ENCODE data around the gene NHERF2. TPM values are rescaled to one million over a fixed set of nuclear protein-coding genes. Genes with fewer than 3 reads are reported as not detected.

NHERF2 gene
- total RNA-seq, 6 experiments from 2014 or later, result 140 to 177 (median 152) TPM

GRCh38 chr16:2077696-2078095 lies 51.0 kb downstream of the NHERF2 start:
- Mint-ChIP-seq H3K27me3 (ENCODE audit: insufficient read depth) (peaks cover 6% of the 10 kb centered on the region), H3K9me3 (no peaks in the 10 kb centered on the region), H3K4me1 (ENCODE audit: low read depth) (no peaks in the 10 kb centered on the region), H3K4me3 (no peak overlapping the region), H3K36me3 (ENCODE audit: low read depth) (peaks cover 4% of the 10 kb centered on the region; the same call in 1 of the 2 replicates), H3K27ac (no peak overlapping the region)
- no peak for DNase-seq
- no peak for TF ChIP-seq CTCF (IDR thresholded peaks at IDR 0.05)

GRCh38 chr16:2078096-2078495 lies 51.4 kb downstream of the NHERF2 start:
- TF ChIP-seq CTCF (IDR thresholded peaks at IDR 0.05), result no peak
- no peaks in the 10 kb centered on the region for H3K4me1 Mint-ChIP-seq (ENCODE audit: low read depth)
- no peaks in the 10 kb centered on the region for H3K9me3 Mint-ChIP-seq

GRCh38 chr16:2078691-2079090 lies 52.0 kb downstream of the NHERF2 start:
- H3K4me3 Mint-ChIP-seq, result no peak overlapping the region
- H3K9me3 Mint-ChIP-seq, result no peaks in the 10 kb centered on the region
- peaks cover 4% of the 10 kb centered on the region; the same call in 1 of the 2 replicates for H3K36me3 Mint-ChIP-seq (ENCODE audit: low read depth)
- no peaks in the 10 kb centered on the region for H3K4me1 Mint-ChIP-seq (ENCODE audit: low read depth)
- DNase-seq, result no peak
- H3K27ac Mint-ChIP-seq, result no peak overlapping the region
- peaks cover 9% of the 10 kb centered on the region for H3K27me3 Mint-ChIP-seq (ENCODE audit: insufficient read depth)
- no peak for TF ChIP-seq CTCF (IDR thresholded peaks at IDR 0.05)

More at GRCh38 chr16:2078096-2078495, 51.4 kb downstream of the NHERF2 start:
- Mint-ChIP-seq H3K36me3 (ENCODE audit: low read depth) (peaks cover 4% of the 10 kb centered on the region; the same call in 1 of the 2 replicates), H3K4me3 (no peak overlapping the region), H3K27me3 (ENCODE audit: insufficient read depth) (peaks cover 7% of the 10 kb centered on the region), H3K27ac (no peak overlapping the region)
- DNase-seq, result no peak

- H3K4me3 Mint-ChIP-seq, result no peak overlapping the region
- H3K4me1 Mint-ChIP-seq (ENCODE audit: low read depth), result no peaks in the 10 kb centered on the region
- no peak for TF ChIP-seq CTCF (IDR thresholded peaks at IDR 0.05)
- no peak overlapping the region for H3K27ac Mint-ChIP-seq
- no peaks in the 10 kb centered on the region for H3K9me3 Mint-ChIP-seq
- H3K27me3 Mint-ChIP-seq (ENCODE audit: insufficient read depth), result peaks cover 16% of the 10 kb centered on the region
- H3K36me3 Mint-ChIP-seq (ENCODE audit: low read depth), result peaks cover 4% of the 10 kb centered on the region; the same call in 1 of the 2 replicates
- no peak for DNase-seq
These were observed 52.7 kb downstream of the NHERF2 start for GRCh38 chr16:2079311-2079800.

- H3K36me3 Mint-ChIP-seq (ENCODE audit: low read depth), result no peaks in the 10 kb centered on the region; the same call in 1 of the 2 replicates
- H3K27ac Mint-ChIP-seq, result no peak overlapping the region
- DNase-seq, result no peak
- no peak overlapping the region for H3K4me3 Mint-ChIP-seq
- peaks cover 22% of the 10 kb centered on the region for H3K27me3 Mint-ChIP-seq (ENCODE audit: insufficient read depth)
- no peak for TF ChIP-seq CTCF (IDR thresholded peaks at IDR 0.05)
- H3K9me3 Mint-ChIP-seq, result no peaks in the 10 kb centered on the region
- H3K4me1 Mint-ChIP-seq (ENCODE audit: low read depth), result no peaks in the 10 kb centered on the region
These were observed 53.3 kb downstream of the NHERF2 start for GRCh38 chr16:2079991-2080390.

Measured in HFFc6 (cell line).